Suprapubic skin (tissue), 4 donors: ENCODE measurements around the gene ADCY9.

Experiments used
- POLR2A ChIP-seq, 2 donors: fragments of 450-650 bp; IDR thresholded peaks; one replicate each; pipeline ENCODE4 v1.6.1; 2017; ENCODE audit warnings: antibody characterized with exemption in 2 of 2, mild to moderate bottlenecking in 2 of 2, moderate library complexity in 2 of 2
- POLR2AphosphoS5 ChIP-seq, 3 donors: sonication (generic); formaldehyde crosslinking; IDR thresholded peaks; one replicate each; pipeline ENCODE4 v1.6.1; 2017; ENCODE audit warnings: antibody characterized with exemption in 3 of 3
- TF ChIP-seq, protein P1 (sequence below), 2 donors: fragments of 200-600 bp in 1 of 2; fragments of 450-650 bp in 1 of 2; sonication (generic) in 1 of 2; IDR thresholded peaks; one replicate each; pipeline ENCODE4 v1.5.1; 2016 to 2019; ENCODE audit warnings: antibody characterized with exemption in 2 of 2, mild to moderate bottlenecking in 1 of 2, moderate library complexity in 1 of 2

DNA sequence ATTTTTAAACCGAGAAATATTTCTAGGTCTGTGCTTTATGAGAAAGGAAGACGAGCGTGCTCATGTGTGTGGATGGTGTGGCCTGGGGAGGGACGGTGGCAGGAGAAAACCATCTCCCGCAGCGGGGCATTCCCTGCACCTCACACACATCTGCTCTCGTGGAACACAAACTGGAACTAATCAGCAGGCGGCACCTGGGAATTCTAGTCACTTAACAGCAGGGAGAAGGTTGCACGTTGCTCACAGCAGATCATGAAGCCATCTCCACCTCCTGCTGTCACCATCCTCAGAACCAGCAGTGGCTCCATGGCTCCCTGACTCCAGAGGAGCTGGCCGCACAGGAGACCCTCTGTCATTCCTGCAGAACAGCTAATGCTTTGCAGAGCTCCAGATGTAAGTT is 35.2 kb downstream of the ADCY9 start:
- TF ChIP-seq POLR2A (IDR thresholded peaks at IDR 0.05) (no peak), POLR2AphosphoS5 (IDR thresholded peaks at IDR 0.05) (no peak)
- TF ChIP-seq, protein P1, sequence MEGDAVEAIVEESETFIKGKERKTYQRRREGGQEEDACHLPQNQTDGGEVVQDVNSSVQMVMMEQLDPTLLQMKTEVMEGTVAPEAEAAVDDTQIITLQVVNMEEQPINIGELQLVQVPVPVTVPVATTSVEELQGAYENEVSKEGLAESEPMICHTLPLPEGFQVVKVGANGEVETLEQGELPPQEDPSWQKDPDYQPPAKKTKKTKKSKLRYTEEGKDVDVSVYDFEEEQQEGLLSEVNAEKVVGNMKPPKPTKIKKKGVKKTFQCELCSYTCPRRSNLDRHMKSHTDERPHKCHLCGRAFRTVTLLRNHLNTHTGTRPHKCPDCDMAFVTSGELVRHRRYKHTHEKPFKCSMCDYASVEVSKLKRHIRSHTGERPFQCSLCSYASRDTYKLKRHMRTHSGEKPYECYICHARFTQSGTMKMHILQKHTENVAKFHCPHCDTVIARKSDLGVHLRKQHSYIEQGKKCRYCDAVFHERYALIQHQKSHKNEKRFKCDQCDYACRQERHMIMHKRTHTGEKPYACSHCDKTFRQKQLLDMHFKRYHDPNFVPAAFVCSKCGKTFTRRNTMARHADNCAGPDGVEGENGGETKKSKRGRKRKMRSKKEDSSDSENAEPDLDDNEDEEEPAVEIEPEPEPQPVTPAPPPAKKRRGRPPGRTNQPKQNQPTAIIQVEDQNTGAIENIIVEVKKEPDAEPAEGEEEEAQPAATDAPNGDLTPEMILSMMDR (IDR thresholded peaks at IDR 0.05) = no peak
